Tongue (tissue), 2 donors: ENCODE measurements around the gene SLC4A11. TPM values are rescaled to one million over a fixed set of nuclear protein-coding genes. Genes with fewer than 3 reads are reported as not detected.

ENCODE experiments used
- DNase-seq: peaks from one replicate; pipeline ENCODE4 v3.0.0-alpha.2; 2015
- total RNA-seq: library from RNA; depleted of rRNA; stranded (reverse); fragments of >200 nt; gene quantifications from one replicate; pipeline ENCODE4 v1.2.3, GENCODE V29; 2014

Gene SLC4A11
- total RNA-seq = 0.62 TPM

- DNase-seq = peak; percentile 49
Measured at GRCh38 chr20:3239026-3239866, at the start of gene SLC4A11. TSS of gene SLC4A11 (minus strand) at chr20:3239190. CDS start at chr20:3239137, 53 bp downstream.

- no peak for DNase-seq
Measured at GRCh38 chr20:3283222-3283820, 44.3 kb upstream of the SLC4A11 start.

- no peak for DNase-seq
Measured at GRCh38 chr20:3282271-3283221, 43.6 kb upstream of the SLC4A11 start.

- DNase-seq = no peak
Measured at GRCh38 chr20:3281437-3281836, 42.4 kb upstream of the SLC4A11 start.

GRCh38 chr20:3279761-3280160, 40.8 kb upstream of the SLC4A11 start:
- no peak for DNase-seq

- no peak for DNase-seq
Measured at GRCh38 chr20:3277686-3278465, 38.9 kb upstream of the SLC4A11 start.

- peak; percentile 18 for DNase-seq
Measured at GRCh38 chr20:3276680-3277015, 37.7 kb upstream of the SLC4A11 start.

- DNase-seq = no peak
Measured at GRCh38 chr20:3275966-3276679, 37.1 kb upstream of the SLC4A11 start.

GRCh38 chr20:3275064-3275935, 36.3 kb upstream of the SLC4A11 start:
- no peak for DNase-seq

- DNase-seq = no peak
Measured at GRCh38 chr20:3273371-3273770, 34.4 kb upstream of the SLC4A11 start.

GRCh38 chr20:3270051-3270450, 31.1 kb upstream of the SLC4A11 start:
- DNase-seq = no peak

- no peak for DNase-seq
Measured at GRCh38 chr20:3262566-3262965, 23.6 kb upstream of the SLC4A11 start.

GRCh38 chr20:3258429-3258828, 19.4 kb upstream of the SLC4A11 start:
- no peak for DNase-seq

GRCh38 chr20:3255728-3256127, 16.7 kb upstream of the SLC4A11 start:
- no peak for DNase-seq

GRCh38 chr20:3251806-3252205, 12.8 kb upstream of the SLC4A11 start:
- DNase-seq = no peak

GRCh38 chr20:3250091-3250504, 11.1 kb upstream of the SLC4A11 start:
- no peak for DNase-seq

- no peak for DNase-seq
Measured at GRCh38 chr20:3248993-3249347, 10.0 kb upstream of the SLC4A11 start.

GRCh38 chr20:3248167-3248992, 9.4 kb upstream of the SLC4A11 start:
- peak; percentile 42 for DNase-seq

- no peak for DNase-seq
Measured at GRCh38 chr20:3247638-3248037, 8.6 kb upstream of the SLC4A11 start.
